ENCODE measurements around the gene FNDC3B. TPM values are rescaled to one million over a fixed set of nuclear protein-coding genes. Genes with fewer than 3 reads are reported as not detected.
A peak's percentile ranks its signal among the peaks of the same experiment; 100 is the strongest.

FNDC3B gene
- total and polyA plus RNA-seq, 9 of the 15 experiments (the other 6 are each of a cell fraction or from before 2014, with no cell fraction given) = 7.0 to 35.8 (median 16.2) TPM

DNA sequence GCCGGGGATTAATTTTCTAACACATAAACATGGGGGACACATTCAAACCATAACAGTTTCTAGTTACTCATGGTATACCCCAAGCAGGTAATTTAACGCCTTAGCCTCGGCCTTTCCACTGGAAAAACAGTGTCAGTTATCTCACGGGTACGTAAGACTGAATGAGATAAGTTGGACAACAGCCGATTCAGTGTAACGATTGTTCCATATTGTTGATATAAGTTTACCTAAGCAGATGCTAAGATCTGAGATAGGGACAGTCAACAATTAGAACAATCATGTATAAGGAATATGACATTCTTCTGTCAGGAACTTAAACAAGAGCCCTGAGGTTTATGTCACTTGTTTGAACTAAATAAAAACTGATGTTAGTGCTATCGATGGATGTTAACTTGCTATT lies 278.1 kb downstream of the FNDC3B start:
- ATAC-seq (no peak), DNase-seq (ENCODE audit: extremely low read depth in 1 of 4, low spot score in 3 of 4) (no peak), FAIRE-seq (peak; percentile 19)
- intact Hi-C loops (cut with micrococcal nuclease) (no loop called here), in situ Hi-C loops (cut with MboI) (no loop called here)
- H3K79me2 ChIP-seq (ENCODE audit: control insufficient read depth, insufficient read depth, low read length) = no peaks in the 10 kb centered on the region
- H3K9me1 ChIP-seq (ENCODE audit: control insufficient read depth, insufficient read depth, low read length) = no peaks in the 10 kb centered on the region
- peaks cover 3 to 10% of the 10 kb centered on the region in 2 experiments; a peak in 4 of 5 replicates for H3K4me1 ChIP-seq (replicated peaks in 1 of 2; ENCODE audit: control insufficient read depth in 2 of 2, insufficient read depth in 2 of 2, low read length in 2 of 2)
- H3K9me3 ChIP-seq (replicated peaks; ENCODE audit: control insufficient read depth, insufficient read depth, low read depth, low read length) = no peaks in the 10 kb centered on the region
- ChIA-PET CTCF (ENCODE audit: low intra/inter-chr PET ratio) (no interaction called here), POLR2A (interaction anchor here (1.2 kb wide), 1 partner anchor 9 kb away, joined by 3 read pairs; no protein-coding TSS in a partner anchor)
- H3K36me3 ChIP-seq (ENCODE audit: control insufficient read depth, insufficient read depth, low read length) = peaks cover 49% of the 10 kb centered on the region; the same call in 2 of the 3 replicates
- H3K27ac ChIP-seq (ENCODE audit: extremely low read depth, low read depth, low read length) = peak overlapping the region; percentile 23; the same call in 1 of the 3 replicates
- BruUV-seq (replicated peaks) = no TSS peak
- no peak overlapping the region for H3K4me3 ChIP-seq
- no peak overlapping the region for H3K9ac ChIP-seq (ENCODE audit: insufficient read depth in 1 of 2, low read depth in 2 of 2, low read length in 2 of 2)
- no peaks in the 10 kb centered on the region for H3K27me3 ChIP-seq (ENCODE audit: control insufficient read depth in 2 of 2, insufficient read depth in 2 of 2, low read length in 2 of 2)
- H2AFZ ChIP-seq (ENCODE audit: low read depth, low read length) = no peak overlapping the region
- TF ChIP-seq ZNF24 (IDR thresholded peaks at IDR 0.05) (no peak), ZFP30 (CRISPR knock-in tag; IDR thresholded peaks at IDR 0.05; ENCODE audit: borderline replicate concordance) (no peak), HNRNPLL (IDR thresholded peaks at IDR 0.05; ENCODE audit: low read depth, low read length, poor library complexity, severe bottlenecking) (no peak), PCBP2 (IDR thresholded peaks at IDR 0.05; ENCODE audit: low read depth, low read length, poor library complexity, severe bottlenecking) (no peak), GABPA (tag; conservative IDR thresholded peaks at IDR 0.05; ENCODE audit: low read depth) (no peak), NR0B1 (IDR thresholded peaks at IDR 0.05; ENCODE audit: partially characterized antibody) (no peak), HMGN3 (IDR thresholded peaks at IDR 0.05; ENCODE audit: borderline replicate concordance, extremely low read depth, insufficient read length, low read depth, low read length) (no peak), ZNF436 (CRISPR knock-in tag; IDR thresholded peaks at IDR 0.05) (no peak), ZNF695 (CRISPR knock-in tag; IDR thresholded peaks at IDR 0.05) (no peak), BRCA1 (IDR thresholded peaks at IDR 0.05) (no peak), BRCA1 (CRISPR knock-in tag; IDR thresholded peaks at IDR 0.05) (no peak), BACH1 (tag; IDR thresholded peaks at IDR 0.05) (no peak)
- TF ChIP-seq, protein P1, sequence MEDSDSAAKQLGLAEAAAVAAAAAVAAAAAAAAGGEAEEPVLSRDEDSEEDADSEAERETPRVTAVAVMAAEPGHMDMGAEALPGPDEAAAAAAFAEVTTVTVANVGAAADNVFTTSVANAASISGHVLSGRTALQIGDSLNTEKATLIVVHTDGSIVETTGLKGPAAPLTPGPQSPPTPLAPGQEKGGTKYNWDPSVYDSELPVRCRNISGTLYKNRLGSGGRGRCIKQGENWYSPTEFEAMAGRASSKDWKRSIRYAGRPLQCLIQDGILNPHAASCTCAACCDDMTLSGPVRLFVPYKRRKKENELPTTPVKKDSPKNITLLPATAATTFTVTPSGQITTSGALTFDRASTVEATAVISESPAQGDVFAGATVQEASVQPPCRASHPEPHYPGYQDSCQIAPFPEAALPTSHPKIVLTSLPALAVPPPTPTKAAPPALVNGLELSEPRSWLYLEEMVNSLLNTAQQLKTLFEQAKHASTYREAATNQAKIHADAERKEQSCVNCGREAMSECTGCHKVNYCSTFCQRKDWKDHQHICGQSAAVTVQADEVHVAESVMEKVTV (CRISPR knock-in tag; IDR thresholded peaks at IDR 0.05) = no peak
- TF ChIP-seq, protein P2, sequence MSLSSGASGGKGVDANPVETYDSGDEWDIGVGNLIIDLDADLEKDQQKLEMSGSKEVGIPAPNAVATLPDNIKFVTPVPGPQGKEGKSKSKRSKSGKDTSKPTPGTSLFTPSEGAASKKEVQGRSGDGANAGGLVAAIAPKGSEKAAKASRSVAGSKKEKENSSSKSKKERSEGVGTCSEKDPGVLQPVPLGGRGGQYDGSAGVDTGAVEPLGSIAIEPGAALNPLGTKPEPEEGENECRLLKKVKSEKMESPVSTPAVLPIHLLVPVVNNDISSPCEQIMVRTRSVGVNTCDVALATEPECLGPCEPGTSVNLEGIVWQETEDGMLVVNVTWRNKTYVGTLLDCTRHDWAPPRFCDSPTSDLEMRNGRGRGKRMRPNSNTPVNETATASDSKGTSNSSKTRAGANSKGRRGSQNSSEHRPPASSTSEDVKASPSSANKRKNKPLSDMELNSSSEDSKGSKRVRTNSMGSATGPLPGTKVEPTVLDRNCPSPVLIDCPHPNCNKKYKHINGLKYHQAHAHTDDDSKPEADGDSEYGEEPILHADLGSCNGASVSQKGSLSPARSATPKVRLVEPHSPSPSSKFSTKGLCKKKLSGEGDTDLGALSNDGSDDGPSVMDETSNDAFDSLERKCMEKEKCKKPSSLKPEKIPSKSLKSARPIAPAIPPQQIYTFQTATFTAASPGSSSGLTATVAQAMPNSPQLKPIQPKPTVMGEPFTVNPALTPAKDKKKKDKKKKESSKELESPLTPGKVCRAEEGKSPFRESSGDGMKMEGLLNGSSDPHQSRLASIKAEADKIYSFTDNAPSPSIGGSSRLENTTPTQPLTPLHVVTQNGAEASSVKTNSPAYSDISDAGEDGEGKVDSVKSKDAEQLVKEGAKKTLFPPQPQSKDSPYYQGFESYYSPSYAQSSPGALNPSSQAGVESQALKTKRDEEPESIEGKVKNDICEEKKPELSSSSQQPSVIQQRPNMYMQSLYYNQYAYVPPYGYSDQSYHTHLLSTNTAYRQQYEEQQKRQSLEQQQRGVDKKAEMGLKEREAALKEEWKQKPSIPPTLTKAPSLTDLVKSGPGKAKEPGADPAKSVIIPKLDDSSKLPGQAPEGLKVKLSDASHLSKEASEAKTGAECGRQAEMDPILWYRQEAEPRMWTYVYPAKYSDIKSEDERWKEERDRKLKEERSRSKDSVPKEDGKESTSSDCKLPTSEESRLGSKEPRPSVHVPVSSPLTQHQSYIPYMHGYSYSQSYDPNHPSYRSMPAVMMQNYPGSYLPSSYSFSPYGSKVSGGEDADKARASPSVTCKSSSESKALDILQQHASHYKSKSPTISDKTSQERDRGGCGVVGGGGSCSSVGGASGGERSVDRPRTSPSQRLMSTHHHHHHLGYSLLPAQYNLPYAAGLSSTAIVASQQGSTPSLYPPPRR (CRISPR knock-in tag; IDR thresholded peaks at IDR 0.05; ENCODE audit: borderline replicate concordance) = no peak
- H4K20me1 ChIP-seq (replicated peaks; ENCODE audit: control insufficient read depth, insufficient read depth, low read length) = no peaks in the 10 kb centered on the region
- 83% methylated on average over 8 of the region's 8 CpGs for WGBS (ENCODE audit: insufficient coverage, low coverage, missing lambda C conversion rate)
- no peak overlapping the region for H3K4me2 ChIP-seq (ENCODE audit: insufficient read depth, low read length)
